Endothelial cell of umbilical vein (primary cell): ENCODE results near the gene EFNA5. TPM values are rescaled to one million over a fixed set of nuclear protein-coding genes. Genes with fewer than 3 reads are reported as not detected.

Experiments used
- BruUV-seq: library from RNA; stranded (reverse); fragments of 400-500 nt; replicated peaks from 2 replicates; lab custom pipeline; 2021; lab: Mats Ljungman, UMichigan
- CTCF ChIA-PET: fragments of 300-600, 350-600 bp; sonication (Branson Sonifier 250); formaldehyde crosslinking; loops from one replicate; lab custom pipeline; 2021; ENCODE audit warnings: antibody characterized with exemption, inconsistent platforms; lab: Charles Lee
- POLR2A ChIA-PET: fragments of 300-600, 350-600 bp; sonication (Branson Sonifier 250); formaldehyde crosslinking; loops from one replicate; lab custom pipeline; 2021; ENCODE audit warnings: antibody characterized with exemption, inconsistent platforms; lab: Charles Lee
- DNase-seq: peaks from one replicate; pipeline ENCODE4 v3.0.0-alpha.2; 2011; ENCODE audit warnings: low read depth, low spot score
- FAIRE-seq: peaks from 2 replicates; lab custom pipeline; 2011; peaks lifted over from hg19 to GRCh38; lab: Jason Lieb, UNC
- H2AFZ ChIP-seq: 2 replicates; pipeline ENCODE4 v1.6.0; 2012; ENCODE audit warnings: low read depth, low read length, control low read depth, inconsistent platforms
- H3K27ac ChIP-seq: 2 replicates; pipeline ENCODE4 v1.5.1; 2011; ENCODE audit warnings: low read depth, mild to moderate bottlenecking, control low read depth, low read length, moderate library complexity; ENCODE audit not compliant: insufficient read depth
- H3K27me3 ChIP-seq, 2 experiments: 2 replicates each; pipeline versions ENCODE4 v1.6.0 to v1.6.1; 2011; ENCODE audit warnings: low read length in 2 of 2, mixed read lengths in 1 of 2; ENCODE audit not compliant: control insufficient read depth in 2 of 2, insufficient read depth in 2 of 2
- H3K36me3 ChIP-seq, 2 experiments: 2 replicates in 1 of 2; 3 replicates in 1 of 2; pipeline ENCODE4 v1.5.1; 2011; ENCODE audit warnings: low read length in 2 of 2, mild to moderate bottlenecking in 1 of 2, moderate library complexity in 1 of 2; ENCODE audit not compliant: control insufficient read depth in 2 of 2, insufficient read depth in 2 of 2; ENCODE audit errors: extremely low read depth in 1 of 2
- H3K4me1 ChIP-seq: 3 replicates; pipeline ENCODE4 v1.5.1; 2011; ENCODE audit warnings: mild to moderate bottlenecking, low read length; ENCODE audit not compliant: control insufficient read depth, insufficient read depth; ENCODE audit errors: extremely low read depth
- H3K4me2 ChIP-seq: 2 replicates; pipeline ENCODE4 v1.6.1; 2011; ENCODE audit warnings: low read length, control low read depth, mixed read lengths; ENCODE audit not compliant: insufficient read depth
- H3K4me3 ChIP-seq, 3 experiments: fragments of 200-600 bp in 1 of 3; sonication (generic), shearing (Covaris generic) in 1 of 3; replicated peaks in 1 of 3; 2 replicates each; pipeline ENCODE4 v1.5.1; 2011 to 2016; ENCODE audit warnings: control low read depth in 3 of 3, low read length in 3 of 3, mild to moderate bottlenecking in 2 of 3, inconsistent platforms in 1 of 3, low read depth in 1 of 3, moderate library complexity in 1 of 3; ENCODE audit not compliant: insufficient read depth in 1 of 3
- H3K79me2 ChIP-seq: 2 replicates; pipeline ENCODE4 v1.6.0; 2012; ENCODE audit warnings: low read length, inconsistent platforms; ENCODE audit not compliant: control insufficient read depth, insufficient read depth
- H3K9ac ChIP-seq: replicated peaks from 2 replicates; pipeline ENCODE3; 2011; ENCODE audit warnings: low read length, control low read depth; ENCODE audit not compliant: insufficient read depth; ENCODE audit errors: extremely low read depth
- H3K9me1 ChIP-seq: replicated peaks from 3 replicates; pipeline ENCODE4 v1.6.0; 2011; ENCODE audit warnings: mild to moderate bottlenecking, low read length; ENCODE audit not compliant: control insufficient read depth, insufficient read depth; ENCODE audit errors: extremely low read depth
- H3K9me3 ChIP-seq: replicated peaks from 2 replicates; pipeline ENCODE4 v1.5.1; 2012; ENCODE audit warnings: low read length, inconsistent platforms; ENCODE audit not compliant: control insufficient read depth, insufficient read depth
- H4K20me1 ChIP-seq: replicated peaks from 2 replicates; pipeline ENCODE3; 2011; ENCODE audit warnings: mild to moderate bottlenecking, low read length; ENCODE audit not compliant: control insufficient read depth, insufficient read depth; ENCODE audit errors: extremely low read depth
- EZH2 ChIP-seq: IDR thresholded peaks from 2 replicates; pipeline ENCODE4 v1.6.1; 2012; ENCODE audit warnings: borderline replicate concordance, low read depth, mild to moderate bottlenecking, moderate library complexity, low read length, inconsistent platforms; ENCODE audit not compliant: severe bottlenecking
- FOS ChIP-seq: IDR thresholded peaks from 2 replicates; pipeline ENCODE4 v1.6.1; 2011; ENCODE audit warnings: mild to moderate bottlenecking, low read length, moderate library complexity, borderline replicate concordance; ENCODE audit not compliant: insufficient read depth
- GATA2 ChIP-seq: IDR thresholded peaks from 2 replicates; pipeline ENCODE4 v1.7.0; 2011; ENCODE audit warnings: low read depth, mild to moderate bottlenecking, moderate library complexity, mixed read lengths, low read length; ENCODE audit not compliant: insufficient read length, insufficient read depth
- JUN ChIP-seq: IDR thresholded peaks from 2 replicates; pipeline ENCODE4 v1.6.1; 2011; ENCODE audit warnings: borderline replicate concordance, low read depth; ENCODE audit not compliant: insufficient read length, insufficient read depth
- MYC ChIP-seq: IDR thresholded peaks from one replicate; pipeline ENCODE4 v1.6.1; 2011; ENCODE audit warnings: mild to moderate bottlenecking, low read depth, low read length
- POLR2AphosphoS5 ChIP-seq: IDR thresholded peaks from 2 replicates; pipeline ENCODE4 v1.6.1; 2012; ENCODE audit warnings: low read depth, mild to moderate bottlenecking, control low read depth, low read length, moderate library complexity; ENCODE audit not compliant: insufficient read depth
- dilution Hi-C: fragments of 300-500 bp; cut with MboI; formaldehyde crosslinking; loops from one replicate; pipeline ENCODE4 v1.15.0; 2019; ENCODE audit warnings: low sequenced_read_pairs; ENCODE audit not compliant: extremely low pct_ligation_motif_present
- intact Hi-C: fragments of 100-400 bp; cut with micrococcal nuclease; formaldehyde crosslinking; loops from one replicate; pipeline ENCODE4 v1.10.0; 2022
- polyA plus RNA-seq, 4 experiments: library from polyadenylated mRNA; depleted of rRNA in 3 of 4; stranded (reverse) in 3 of 4; unstranded in 1 of 4; fragments of >200 nt; gene quantifications; 2 replicates each; pipeline versions ENCODE4 v1.2.1 to v1.2.3, GENCODE V29; 2011 to 2012; ENCODE audit warnings: missing spikeins in 1 of 4
- total RNA-seq: library from RNA; stranded (reverse); gene quantifications from 2 replicates; pipeline ENCODE4 v1.2.3, GENCODE V29; 2021
- TF ChIP-seq, protein P1 (sequence below), 2 donors: IDR thresholded peaks; 1 replicate in 1 of 2; 2 replicates in 1 of 2; pipeline ENCODE4 v1.5.1; 2011; ENCODE audit warnings: low read length in 2 of 2, mild to moderate bottlenecking in 2 of 2, moderate library complexity in 2 of 2, control low read depth in 1 of 2, inconsistent platforms in 1 of 2, low read depth in 1 of 2; ENCODE audit not compliant: insufficient read depth in 1 of 2; ENCODE audit errors: extremely low read depth in 1 of 2
- TF ChIP-seq, protein P2 (sequence below): IDR thresholded peaks from 2 replicates; pipeline ENCODE4 v1.6.1; 2011; ENCODE audit not compliant: insufficient read depth, insufficient read length

Gene EFNA5
- total and polyA plus RNA-seq, 2 donors (not counting 3 experiments of a cell fraction or from before 2014, with no cell fraction given): 13.6 to 22.1 TPM

DNA sequence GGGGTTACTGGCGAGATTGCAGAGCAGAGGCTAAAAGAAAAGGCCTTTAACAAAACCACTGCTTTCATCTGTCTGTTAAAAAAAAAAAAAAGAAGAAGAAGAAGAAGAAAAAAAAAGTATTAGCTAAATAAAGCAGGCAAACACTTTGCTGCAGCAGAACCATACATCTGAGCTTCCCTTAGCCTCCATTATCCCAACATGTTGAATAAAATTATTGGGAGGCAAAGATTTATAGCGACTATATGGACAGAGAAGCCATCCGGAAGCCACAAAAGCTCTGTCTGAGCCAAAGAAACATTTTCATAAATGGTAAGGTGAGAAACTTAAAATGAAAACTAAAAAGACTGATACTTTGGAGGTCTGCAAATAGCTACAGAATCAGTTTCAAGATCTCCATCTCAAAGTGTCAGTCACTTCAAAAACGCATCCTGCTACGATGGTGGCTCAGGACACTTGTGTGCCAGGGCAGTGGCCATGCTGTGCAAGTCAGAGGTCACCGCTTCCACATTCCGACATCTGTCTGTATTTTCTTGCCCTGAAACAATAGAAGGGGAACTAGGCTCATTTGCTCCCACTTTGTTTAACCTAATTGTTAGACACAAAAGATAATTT, 9.6 kb downstream of the EFNA5 start:
- H3K4me3 ChIP-seq: no peak overlapping the region
- POLR2A ChIA-PET: no interaction called here
- dilution Hi-C loops: no loop called here
- peaks cover 14% of the 10 kb centered on the region for H3K4me1 ChIP-seq
- no peaks in the 10 kb centered on the region for H3K36me3 ChIP-seq
- no peaks in the 10 kb centered on the region for H4K20me1 ChIP-seq
- H3K9me3 ChIP-seq: no peaks in the 10 kb centered on the region
- no peak overlapping the region for H3K4me2 ChIP-seq
- intact Hi-C loops: no loop called here
- no peaks in the 10 kb centered on the region for H3K9me1 ChIP-seq
- H3K9ac ChIP-seq: no peak overlapping the region
- DNase-seq: no peak
- peaks cover 38% of the 10 kb centered on the region for H3K79me2 ChIP-seq
- H3K27ac ChIP-seq: no peak overlapping the region
- no peaks in the 10 kb centered on the region for H3K27me3 ChIP-seq
- CTCF ChIA-PET: interaction anchor here (1.3 to 1.7 kb wide), 4 partner anchors 12 to 413 kb away, joined by 3 to 6 read pairs (median 4); no protein-coding TSS in a partner anchor
- FAIRE-seq: no peak
- H2AFZ ChIP-seq: no peak overlapping the region
- BruUV-seq: no TSS peak
- TF ChIP-seq MYC (no peak), JUN (no peak), POLR2AphosphoS5 (no peak), GATA2 (no peak), FOS (no peak), EZH2 (no peak)
- TF ChIP-seq, protein P1, sequence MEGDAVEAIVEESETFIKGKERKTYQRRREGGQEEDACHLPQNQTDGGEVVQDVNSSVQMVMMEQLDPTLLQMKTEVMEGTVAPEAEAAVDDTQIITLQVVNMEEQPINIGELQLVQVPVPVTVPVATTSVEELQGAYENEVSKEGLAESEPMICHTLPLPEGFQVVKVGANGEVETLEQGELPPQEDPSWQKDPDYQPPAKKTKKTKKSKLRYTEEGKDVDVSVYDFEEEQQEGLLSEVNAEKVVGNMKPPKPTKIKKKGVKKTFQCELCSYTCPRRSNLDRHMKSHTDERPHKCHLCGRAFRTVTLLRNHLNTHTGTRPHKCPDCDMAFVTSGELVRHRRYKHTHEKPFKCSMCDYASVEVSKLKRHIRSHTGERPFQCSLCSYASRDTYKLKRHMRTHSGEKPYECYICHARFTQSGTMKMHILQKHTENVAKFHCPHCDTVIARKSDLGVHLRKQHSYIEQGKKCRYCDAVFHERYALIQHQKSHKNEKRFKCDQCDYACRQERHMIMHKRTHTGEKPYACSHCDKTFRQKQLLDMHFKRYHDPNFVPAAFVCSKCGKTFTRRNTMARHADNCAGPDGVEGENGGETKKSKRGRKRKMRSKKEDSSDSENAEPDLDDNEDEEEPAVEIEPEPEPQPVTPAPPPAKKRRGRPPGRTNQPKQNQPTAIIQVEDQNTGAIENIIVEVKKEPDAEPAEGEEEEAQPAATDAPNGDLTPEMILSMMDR (IDR thresholded peaks at IDR 0.05; ENCODE audit: extremely low read depth in 1 of 2, insufficient read depth in 1 of 2, low read depth in 1 of 2, low read length in 2 of 2): no peak
- TF ChIP-seq, protein P2, sequence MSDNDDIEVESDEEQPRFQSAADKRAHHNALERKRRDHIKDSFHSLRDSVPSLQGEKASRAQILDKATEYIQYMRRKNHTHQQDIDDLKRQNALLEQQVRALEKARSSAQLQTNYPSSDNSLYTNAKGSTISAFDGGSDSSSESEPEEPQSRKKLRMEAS: no peak
